Measurements from ENCODE around the gene TRIP6. TPM values are rescaled to one million over a fixed set of nuclear protein-coding genes. Genes with fewer than 3 reads are reported as not detected.
A peak's percentile ranks its signal among the peaks of the same experiment; 100 is the strongest.

Gene TRIP6
- total RNA-seq, 1 experiment from 2014 or later: 3.2 TPM

DNA sequence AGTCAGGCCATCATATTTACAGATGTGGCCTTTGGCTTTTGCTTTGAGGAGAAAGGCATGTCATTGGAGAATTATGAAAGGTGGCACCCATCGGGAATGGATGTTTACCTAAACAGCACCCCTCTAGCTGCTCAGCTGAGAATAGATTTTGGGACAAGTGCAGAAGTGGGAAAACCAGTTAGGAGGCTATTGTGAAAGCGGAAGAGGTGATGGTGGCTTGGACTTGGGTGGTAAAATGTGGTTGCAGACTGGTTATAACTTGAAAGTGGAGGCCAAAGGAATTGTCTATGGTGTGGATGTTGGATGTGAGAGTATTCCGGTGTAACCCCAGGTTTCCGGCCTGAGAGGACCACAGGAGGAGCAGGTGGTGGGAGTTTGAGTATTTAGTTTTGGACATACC is 19.8 kb upstream of the TRIP6 start:
- POLR2A ChIA-PET: no interaction called here
- Histone ChIP-seq H3K27me3 (ENCODE audit: control insufficient read depth, insufficient read depth, low read length) (no peaks in the 10 kb centered on the region), H3K4me1 (ENCODE audit: control insufficient read depth, insufficient read depth, low read length) (0 out of 2 replicates have a peak, but pooled peaks cover 3% of the 10 kb centered on the region), H3K36me3 (ENCODE audit: control insufficient read depth, insufficient read depth, low read length) (no peaks in the 10 kb centered on the region), H3K4me3 (ENCODE audit: low read depth in 2 of 2, low read length in 2 of 2) (no peak overlapping the region), H3K9me3 (ENCODE audit: control insufficient read depth, insufficient read depth, low read depth, low read length) (no peaks in the 10 kb centered on the region), H3K27ac (ENCODE audit: low read length) (no peak overlapping the region)
- ATAC-seq: no peak
- intact Hi-C loops (cut with micrococcal nuclease; ENCODE audit: unreplicated experiment): no loop called here
- no peak for DNase-seq (ENCODE audit: low read depth, low spot score)
- CTCF ChIA-PET: interaction anchor here (0.6 kb wide), 1 partner anchor 288 kb away, joined by 4 read pairs; no protein-coding TSS in a partner anchor
- no TSS peak for BruUV-seq (replicated peaks)
- in situ Hi-C loops (cut with HindIII; ENCODE audit: low pct_unique_long_range_greater_than_20kb, low sequenced_read_pairs): loop anchor here (25.0 kb wide), 1 partner anchor 135 kb away; the partner anchor contains the start of genes EPO and POP7
- TF ChIP-seq CTCF (IDR thresholded peaks at IDR 0.05) (no peak), TCF7L2 (IDR thresholded peaks at IDR 0.05; ENCODE audit: low read depth, low read length) (no peak), SIN3A (IDR thresholded peaks at IDR 0.05; ENCODE audit: borderline replicate concordance, insufficient read depth, low read depth, low read length) (no peak), POLR2AphosphoS5 (IDR thresholded peaks at IDR 0.05; ENCODE audit: low read depth, low read length) (no peak)
- TF ChIP-seq, protein P1, sequence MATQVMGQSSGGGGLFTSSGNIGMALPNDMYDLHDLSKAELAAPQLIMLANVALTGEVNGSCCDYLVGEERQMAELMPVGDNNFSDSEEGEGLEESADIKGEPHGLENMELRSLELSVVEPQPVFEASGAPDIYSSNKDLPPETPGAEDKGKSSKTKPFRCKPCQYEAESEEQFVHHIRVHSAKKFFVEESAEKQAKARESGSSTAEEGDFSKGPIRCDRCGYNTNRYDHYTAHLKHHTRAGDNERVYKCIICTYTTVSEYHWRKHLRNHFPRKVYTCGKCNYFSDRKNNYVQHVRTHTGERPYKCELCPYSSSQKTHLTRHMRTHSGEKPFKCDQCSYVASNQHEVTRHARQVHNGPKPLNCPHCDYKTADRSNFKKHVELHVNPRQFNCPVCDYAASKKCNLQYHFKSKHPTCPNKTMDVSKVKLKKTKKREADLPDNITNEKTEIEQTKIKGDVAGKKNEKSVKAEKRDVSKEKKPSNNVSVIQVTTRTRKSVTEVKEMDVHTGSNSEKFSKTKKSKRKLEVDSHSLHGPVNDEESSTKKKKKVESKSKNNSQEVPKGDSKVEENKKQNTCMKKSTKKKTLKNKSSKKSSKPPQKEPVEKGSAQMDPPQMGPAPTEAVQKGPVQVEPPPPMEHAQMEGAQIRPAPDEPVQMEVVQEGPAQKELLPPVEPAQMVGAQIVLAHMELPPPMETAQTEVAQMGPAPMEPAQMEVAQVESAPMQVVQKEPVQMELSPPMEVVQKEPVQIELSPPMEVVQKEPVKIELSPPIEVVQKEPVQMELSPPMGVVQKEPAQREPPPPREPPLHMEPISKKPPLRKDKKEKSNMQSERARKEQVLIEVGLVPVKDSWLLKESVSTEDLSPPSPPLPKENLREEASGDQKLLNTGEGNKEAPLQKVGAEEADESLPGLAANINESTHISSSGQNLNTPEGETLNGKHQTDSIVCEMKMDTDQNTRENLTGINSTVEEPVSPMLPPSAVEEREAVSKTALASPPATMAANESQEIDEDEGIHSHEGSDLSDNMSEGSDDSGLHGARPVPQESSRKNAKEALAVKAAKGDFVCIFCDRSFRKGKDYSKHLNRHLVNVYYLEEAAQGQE (IDR thresholded peaks at IDR 0.05; ENCODE audit: insufficient read depth in 1 of 2, low read depth in 2 of 2, low read length in 1 of 2): no peak

DNA sequence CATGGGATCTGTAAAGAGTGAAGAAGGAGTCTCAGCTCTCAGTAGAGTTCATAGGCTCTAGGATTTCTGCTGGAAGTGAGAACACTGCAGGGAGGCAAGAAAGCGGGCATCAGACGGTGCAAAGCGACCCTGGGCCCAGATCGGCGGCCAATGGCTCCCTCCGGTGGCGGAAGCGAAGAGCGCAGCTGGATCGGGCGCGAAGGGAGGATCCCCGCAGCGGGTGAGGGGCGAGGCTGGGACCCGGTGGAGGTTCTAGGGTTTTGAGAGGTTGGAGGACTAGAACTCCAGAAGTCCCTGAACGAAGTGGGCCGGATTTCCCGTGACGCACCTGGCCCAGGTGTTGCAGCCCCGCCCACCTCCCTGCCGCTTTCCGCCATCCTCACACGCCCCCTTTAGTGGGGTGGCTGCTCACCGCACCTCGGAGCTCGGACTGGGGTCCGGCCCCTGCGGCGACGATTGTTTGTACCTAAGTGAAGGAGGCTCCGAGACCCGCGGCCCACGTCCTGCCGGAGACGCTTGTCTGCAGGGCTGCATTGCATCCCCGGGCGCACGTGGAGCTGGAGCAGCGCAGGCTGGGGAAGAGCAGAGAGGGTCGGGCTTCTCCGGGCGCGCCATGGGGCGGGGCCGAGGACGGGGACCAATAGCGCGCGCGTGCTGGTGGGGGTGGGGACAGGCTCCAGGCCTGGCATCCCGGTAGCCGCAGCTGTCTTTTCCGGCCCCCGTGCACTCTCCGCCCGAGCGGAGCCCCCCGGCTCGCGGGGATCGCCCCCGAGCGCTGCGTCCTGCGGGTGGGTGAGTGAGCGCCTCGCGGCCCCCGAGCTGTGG is 14.9 kb upstream of the TRIP6 start, which contains the start of gene SLC12A9:
SLC12A9 (plus strand) TSS at position 666 of the 825 bp plus-strand sequence. CDS start 1,485 bp downstream, outside the sequence.
- ChIA-PET POLR2A (interaction anchor here (0.7 kb wide), 2 partner anchors 37 to 63 kb away, joined by 8 to 12 read pairs; no protein-coding TSS in a partner anchor), CTCF (interaction anchor here (0.5 to 1.9 kb wide), 13 partner anchors 18 to 266 kb away, joined by 3 to 20 read pairs (median 4); partner anchors contain the start of genes EPHB4, FBXO24 and POP7)
- Histone ChIP-seq H3K36me3 (ENCODE audit: control insufficient read depth, insufficient read depth, low read length) (no peaks in the 10 kb centered on the region), H3K27me3 (ENCODE audit: control insufficient read depth, insufficient read depth, low read length) (no peaks in the 10 kb centered on the region), H3K27ac (ENCODE audit: low read length) (peak within 1 kb of the TSS; percentile 74), H3K9me3 (ENCODE audit: control insufficient read depth, insufficient read depth, low read depth, low read length) (no peaks in the 10 kb centered on the region), H3K4me3 (ENCODE audit: low read depth in 2 of 2, low read length in 2 of 2) (peak within 1 kb of the TSS; percentile 80), H3K4me1 (ENCODE audit: control insufficient read depth, insufficient read depth, low read length) (peaks cover 3% of the 10 kb centered on the region; the same call in 1 of the 2 replicates)
- in situ Hi-C loops (cut with HindIII; ENCODE audit: low pct_unique_long_range_greater_than_20kb, low sequenced_read_pairs) (no loop called here), intact Hi-C loops (cut with micrococcal nuclease; ENCODE audit: unreplicated experiment) (loop anchor here (1.0 to 5.0 kb wide), 2 partner anchors 50 to 147 kb away; no protein-coding TSS in a partner anchor)
- no TSS peak for BruUV-seq (replicated peaks)
- peak; percentile 99 for ATAC-seq
- TF ChIP-seq TCF7L2 (IDR thresholded peaks at IDR 0.05; ENCODE audit: low read depth, low read length) (no peak), CTCF (IDR thresholded peaks at IDR 0.05) (peak; percentile 95), SIN3A (IDR thresholded peaks at IDR 0.05; ENCODE audit: borderline replicate concordance, insufficient read depth, low read depth, low read length) (peak; percentile 92; the same call in 1 of the 2 replicates), POLR2AphosphoS5 (IDR thresholded peaks at IDR 0.05; ENCODE audit: low read depth, low read length) (no peak)
- TF ChIP-seq, protein P1 (IDR thresholded peaks at IDR 0.05; ENCODE audit: insufficient read depth in 1 of 2, low read depth in 2 of 2, low read length in 1 of 2): 0 out of 4 replicates have a peak, but pooled peaks of 1 of the 2 experiments have one; percentile 34
- DNase-seq (ENCODE audit: low read depth, low spot score): peak; percentile 45

Data from Panc1 (cell line).